ENCODE results near the gene S100A2.

- TF ChIP-seq, protein P1, sequence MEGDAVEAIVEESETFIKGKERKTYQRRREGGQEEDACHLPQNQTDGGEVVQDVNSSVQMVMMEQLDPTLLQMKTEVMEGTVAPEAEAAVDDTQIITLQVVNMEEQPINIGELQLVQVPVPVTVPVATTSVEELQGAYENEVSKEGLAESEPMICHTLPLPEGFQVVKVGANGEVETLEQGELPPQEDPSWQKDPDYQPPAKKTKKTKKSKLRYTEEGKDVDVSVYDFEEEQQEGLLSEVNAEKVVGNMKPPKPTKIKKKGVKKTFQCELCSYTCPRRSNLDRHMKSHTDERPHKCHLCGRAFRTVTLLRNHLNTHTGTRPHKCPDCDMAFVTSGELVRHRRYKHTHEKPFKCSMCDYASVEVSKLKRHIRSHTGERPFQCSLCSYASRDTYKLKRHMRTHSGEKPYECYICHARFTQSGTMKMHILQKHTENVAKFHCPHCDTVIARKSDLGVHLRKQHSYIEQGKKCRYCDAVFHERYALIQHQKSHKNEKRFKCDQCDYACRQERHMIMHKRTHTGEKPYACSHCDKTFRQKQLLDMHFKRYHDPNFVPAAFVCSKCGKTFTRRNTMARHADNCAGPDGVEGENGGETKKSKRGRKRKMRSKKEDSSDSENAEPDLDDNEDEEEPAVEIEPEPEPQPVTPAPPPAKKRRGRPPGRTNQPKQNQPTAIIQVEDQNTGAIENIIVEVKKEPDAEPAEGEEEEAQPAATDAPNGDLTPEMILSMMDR (IDR thresholded peaks at IDR 0.05): no peak
- no peak for TF ChIP-seq CBX2 (IDR thresholded peaks at IDR 0.05; ENCODE audit: borderline replicate concordance, low read depth)
- TF ChIP-seq NR3C1 (IDR thresholded peaks at IDR 0.05): no peak
- no peak for TF ChIP-seq POLR2A (IDR thresholded peaks at IDR 0.05; ENCODE audit: low read length)
- no peak for TF ChIP-seq SREBF2 (IDR thresholded peaks at IDR 0.05)
- TF ChIP-seq ESRRA (IDR thresholded peaks at IDR 0.05; ENCODE audit: borderline replicate concordance, low read length): no peak
- TF ChIP-seq BCL3 (IDR thresholded peaks at IDR 0.05): no peak
- no peak for TF ChIP-seq BHLHE40 (IDR thresholded peaks at IDR 0.05; ENCODE audit: low read depth, low read length)
- no peak for TF ChIP-seq SMC3 (IDR thresholded peaks at IDR 0.05)
- no peak for TF ChIP-seq MAFK (IDR thresholded peaks at IDR 0.05; ENCODE audit: partially characterized antibody)
- TF ChIP-seq, protein P2, sequence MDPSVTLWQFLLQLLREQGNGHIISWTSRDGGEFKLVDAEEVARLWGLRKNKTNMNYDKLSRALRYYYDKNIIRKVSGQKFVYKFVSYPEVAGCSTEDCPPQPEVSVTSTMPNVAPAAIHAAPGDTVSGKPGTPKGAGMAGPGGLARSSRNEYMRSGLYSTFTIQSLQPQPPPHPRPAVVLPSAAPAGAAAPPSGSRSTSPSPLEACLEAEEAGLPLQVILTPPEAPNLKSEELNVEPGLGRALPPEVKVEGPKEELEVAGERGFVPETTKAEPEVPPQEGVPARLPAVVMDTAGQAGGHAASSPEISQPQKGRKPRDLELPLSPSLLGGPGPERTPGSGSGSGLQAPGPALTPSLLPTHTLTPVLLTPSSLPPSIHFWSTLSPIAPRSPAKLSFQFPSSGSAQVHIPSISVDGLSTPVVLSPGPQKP (IDR thresholded peaks at IDR 0.05; ENCODE audit: low read depth, low read length): no peak
- TF ChIP-seq MAZ (IDR thresholded peaks at IDR 0.05; ENCODE audit: borderline replicate concordance, low read depth, low read length): no peak
- TF ChIP-seq, protein P3, sequence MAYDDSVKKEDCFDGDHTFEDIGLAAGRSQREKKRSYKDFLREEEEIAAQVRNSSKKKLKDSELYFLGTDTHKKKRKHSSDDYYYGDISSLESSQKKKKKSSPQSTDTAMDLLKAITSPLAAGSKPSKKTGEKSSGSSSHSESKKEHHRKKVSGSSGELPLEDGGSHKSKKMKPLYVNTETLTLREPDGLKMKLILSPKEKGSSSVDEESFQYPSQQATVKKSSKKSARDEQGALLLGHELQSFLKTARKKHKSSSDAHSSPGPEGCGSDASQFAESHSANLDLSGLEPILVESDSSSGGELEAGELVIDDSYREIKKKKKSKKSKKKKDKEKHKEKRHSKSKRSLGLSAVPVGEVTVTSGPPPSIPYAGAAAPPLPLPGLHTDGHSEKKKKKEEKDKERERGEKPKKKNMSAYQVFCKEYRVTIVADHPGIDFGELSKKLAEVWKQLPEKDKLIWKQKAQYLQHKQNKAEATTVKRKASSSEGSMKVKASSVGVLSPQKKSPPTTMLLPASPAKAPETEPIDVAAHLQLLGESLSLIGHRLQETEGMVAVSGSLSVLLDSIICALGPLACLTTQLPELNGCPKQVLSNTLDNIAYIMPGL (CRISPR knock-in tag; IDR thresholded peaks at IDR 0.05; ENCODE audit: borderline replicate concordance): no peak
- TF ChIP-seq USF2 (IDR thresholded peaks at IDR 0.05): no peak
These were observed 40.5 kb upstream of the S100A2 start for GRCh38 chr1:153606194-153606593.

Measured in A549 (cell line).